Breast epithelium (tissue), 4 donors: ENCODE data around the gene SEC24B. TPM values are rescaled to one million over a fixed set of nuclear protein-coding genes. Genes with fewer than 3 reads are reported as not detected.

ENCODE experiments used
- DNase-seq, 2 donors: peaks; one replicate each; pipeline ENCODE4 v3.0.0-alpha.2; 2019; ENCODE audit warnings: low spot score in 2 of 2
- H3K27ac ChIP-seq, 2 donors: fragments of 200-600 bp; sonication (generic) in 1 of 2; one replicate each; pipeline ENCODE4 v1.5.1; 2016 to 2019; ENCODE audit warnings: mild to moderate bottlenecking in 1 of 2
- H3K27me3 ChIP-seq, 2 donors: fragments of 200-600 bp; sonication (generic) in 1 of 2; one replicate each; pipeline versions ENCODE4 v1.5.1 to v1.6.0; 2017 to 2019; ENCODE audit warnings: control low read depth in 1 of 2, mild to moderate bottlenecking in 1 of 2
- H3K36me3 ChIP-seq: fragments of 200-600 bp; one replicate; pipeline ENCODE4 v1.5.1; 2019
- H3K4me1 ChIP-seq, 2 donors: fragments of 200-600 bp; sonication (generic); one replicate each; pipeline ENCODE4 v1.5.1; 2016 to 2019; ENCODE audit warnings: control low read depth in 1 of 2
- H3K4me3 ChIP-seq, 3 donors: fragments of 200-600 bp; sonication (generic); 1 replicate in 2 of 3; 2 replicates in 1 of 3; pipeline ENCODE4 v1.5.1; 2016 to 2019; ENCODE audit warnings: mild to moderate bottlenecking in 3 of 3, moderate library complexity in 2 of 3
- H3K9me3 ChIP-seq, 2 donors: fragments of 200-600 bp; sonication (generic) in 1 of 2; one replicate each; pipeline ENCODE4 v1.5.1; 2016 to 2019; ENCODE audit warnings: control low read depth in 1 of 2
- POLR2A ChIP-seq: fragments of 450-650 bp; IDR thresholded peaks from one replicate; pipeline ENCODE4 v1.6.1; 2016; ENCODE audit warnings: antibody characterized with exemption, mild to moderate bottlenecking, moderate library complexity
- POLR2AphosphoS5 ChIP-seq, 3 donors: sonication (generic); formaldehyde crosslinking; IDR thresholded peaks; one replicate each; pipeline ENCODE4 v1.6.1; 2017; ENCODE audit warnings: antibody characterized with exemption in 3 of 3
- intact Hi-C: fragments of 100-400 bp; cut with DNase I; formaldehyde crosslinking; loops from one replicate; pipeline ENCODE4 v1.15.1; 2023; ENCODE audit warnings: low total_unique reads
- total RNA-seq, 3 donors: library from RNA; depleted of rRNA; stranded (reverse); fragments of >200 nt; gene quantifications; one replicate each; pipeline ENCODE4 v1.1.0, GENCODE V29; 2016
- TF ChIP-seq, protein P1 (sequence below), 3 donors: fragments of 450-650 bp; IDR thresholded peaks; one replicate each; pipeline ENCODE4 v1.5.1; 2016 to 2017; ENCODE audit warnings: antibody characterized with exemption in 3 of 3, mild to moderate bottlenecking in 3 of 3, moderate library complexity in 3 of 3

Gene SEC24B
- total RNA-seq, 3 donors from 2014 or later, result 39.2 to 51.2 (median 42.3) TPM

DNA sequence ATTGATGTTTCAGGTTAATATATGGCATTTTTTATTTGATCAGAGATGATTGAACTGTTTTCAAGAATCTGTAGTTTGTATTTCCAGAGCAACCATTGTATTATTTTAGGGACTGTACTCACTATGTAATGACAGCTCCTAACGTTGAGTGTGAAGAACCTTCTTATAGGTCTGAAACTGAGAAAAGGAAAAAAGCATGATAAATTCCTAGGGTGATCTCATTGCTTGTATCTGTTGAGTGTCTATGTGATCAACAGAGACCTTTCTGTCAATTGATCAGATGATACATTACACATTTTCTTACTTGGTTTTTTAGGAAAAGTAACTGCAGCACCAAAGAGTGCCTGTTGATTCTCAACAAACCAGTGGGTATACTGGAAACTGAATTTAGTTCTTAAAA is 40.2 kb downstream of the SEC24B start:
- H3K4me1 ChIP-seq, result no peaks in the 10 kb centered on the region
- no peak overlapping the region for H3K4me3 ChIP-seq
- H3K27me3 ChIP-seq, result no peaks in the 10 kb centered on the region
- TF ChIP-seq POLR2AphosphoS5 (IDR thresholded peaks at IDR 0.05) (no peak), POLR2A (no peak)
- TF ChIP-seq, protein P1, sequence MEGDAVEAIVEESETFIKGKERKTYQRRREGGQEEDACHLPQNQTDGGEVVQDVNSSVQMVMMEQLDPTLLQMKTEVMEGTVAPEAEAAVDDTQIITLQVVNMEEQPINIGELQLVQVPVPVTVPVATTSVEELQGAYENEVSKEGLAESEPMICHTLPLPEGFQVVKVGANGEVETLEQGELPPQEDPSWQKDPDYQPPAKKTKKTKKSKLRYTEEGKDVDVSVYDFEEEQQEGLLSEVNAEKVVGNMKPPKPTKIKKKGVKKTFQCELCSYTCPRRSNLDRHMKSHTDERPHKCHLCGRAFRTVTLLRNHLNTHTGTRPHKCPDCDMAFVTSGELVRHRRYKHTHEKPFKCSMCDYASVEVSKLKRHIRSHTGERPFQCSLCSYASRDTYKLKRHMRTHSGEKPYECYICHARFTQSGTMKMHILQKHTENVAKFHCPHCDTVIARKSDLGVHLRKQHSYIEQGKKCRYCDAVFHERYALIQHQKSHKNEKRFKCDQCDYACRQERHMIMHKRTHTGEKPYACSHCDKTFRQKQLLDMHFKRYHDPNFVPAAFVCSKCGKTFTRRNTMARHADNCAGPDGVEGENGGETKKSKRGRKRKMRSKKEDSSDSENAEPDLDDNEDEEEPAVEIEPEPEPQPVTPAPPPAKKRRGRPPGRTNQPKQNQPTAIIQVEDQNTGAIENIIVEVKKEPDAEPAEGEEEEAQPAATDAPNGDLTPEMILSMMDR (IDR thresholded peaks at IDR 0.05), result no peak
- no peak overlapping the region for H3K27ac ChIP-seq
- H3K36me3 ChIP-seq, result no peaks in the 10 kb centered on the region
- no peaks in the 10 kb centered on the region for H3K9me3 ChIP-seq
- DNase-seq, result no peak
- intact Hi-C loops, result no loop called here

DNA sequence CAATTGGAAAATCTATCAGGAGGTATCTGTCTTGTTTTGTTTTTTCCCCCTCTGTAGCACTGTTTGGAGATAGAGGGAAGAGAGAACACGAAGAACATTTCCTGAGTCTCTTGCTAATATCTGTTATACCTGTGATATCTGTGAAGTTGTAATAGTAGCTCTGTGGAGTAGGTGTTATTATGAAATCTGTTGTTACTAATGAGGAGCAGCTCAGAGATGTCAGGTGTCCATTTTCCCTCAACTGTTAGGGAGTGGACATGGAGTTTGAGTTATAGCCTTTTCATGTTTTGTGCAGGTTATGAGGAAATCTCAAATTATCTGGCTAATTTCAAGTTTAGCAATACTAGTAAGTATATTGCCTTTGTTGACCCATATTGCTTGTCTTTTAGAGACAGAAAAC is 52.4 kb downstream of the SEC24B start:
- H3K9me3 ChIP-seq, result no peaks in the 10 kb centered on the region
- intact Hi-C loops, result no loop called here

DNA sequence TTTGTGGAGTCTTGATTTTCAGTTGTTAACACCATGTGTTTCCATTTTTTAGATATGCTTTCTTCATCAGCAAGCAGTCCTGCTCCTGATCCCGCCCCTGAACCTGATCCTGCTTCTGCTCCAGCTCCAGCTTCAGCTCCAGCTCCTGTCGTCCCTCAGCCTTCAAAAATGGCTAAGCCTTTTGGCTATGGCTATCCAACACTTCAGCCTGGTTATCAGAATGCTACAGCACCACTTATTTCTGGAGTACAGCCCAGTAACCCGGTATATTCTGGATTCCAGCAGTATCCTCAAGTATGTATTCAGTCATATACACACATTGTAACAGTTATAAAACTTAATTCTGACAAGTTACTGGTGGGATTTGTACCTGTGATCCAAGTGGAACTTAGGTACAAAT is 60.9 kb downstream of the SEC24B start:
- no peak overlapping the region for H3K4me3 ChIP-seq
- no peaks in the 10 kb centered on the region for H3K27me3 ChIP-seq
- no peak for DNase-seq
- H3K36me3 ChIP-seq, result no peaks in the 10 kb centered on the region
- no peak for TF ChIP-seq POLR2AphosphoS5 (IDR thresholded peaks at IDR 0.05)
- no peak for TF ChIP-seq POLR2A
- TF ChIP-seq, protein P1 (IDR thresholded peaks at IDR 0.05), result no peak
- intact Hi-C loops, result no loop called here
- H3K27ac ChIP-seq, result no peak overlapping the region
- no peaks in the 10 kb centered on the region for H3K9me3 ChIP-seq
- no peaks in the 10 kb centered on the region for H3K4me1 ChIP-seq

More for the DNA sequence above, 52.4 kb downstream of the SEC24B start:
- TF ChIP-seq POLR2A (no peak), POLR2AphosphoS5 (IDR thresholded peaks at IDR 0.05) (no peak)
- TF ChIP-seq, protein P1 (IDR thresholded peaks at IDR 0.05), result no peak
- no peak for DNase-seq
- Histone ChIP-seq H3K36me3 (peaks cover 4% of the 10 kb centered on the region), H3K4me3 (no peak overlapping the region), H3K27me3 (no peaks in the 10 kb centered on the region), H3K4me1 (no peaks in the 10 kb centered on the region), H3K27ac (no peak overlapping the region)

DNA sequence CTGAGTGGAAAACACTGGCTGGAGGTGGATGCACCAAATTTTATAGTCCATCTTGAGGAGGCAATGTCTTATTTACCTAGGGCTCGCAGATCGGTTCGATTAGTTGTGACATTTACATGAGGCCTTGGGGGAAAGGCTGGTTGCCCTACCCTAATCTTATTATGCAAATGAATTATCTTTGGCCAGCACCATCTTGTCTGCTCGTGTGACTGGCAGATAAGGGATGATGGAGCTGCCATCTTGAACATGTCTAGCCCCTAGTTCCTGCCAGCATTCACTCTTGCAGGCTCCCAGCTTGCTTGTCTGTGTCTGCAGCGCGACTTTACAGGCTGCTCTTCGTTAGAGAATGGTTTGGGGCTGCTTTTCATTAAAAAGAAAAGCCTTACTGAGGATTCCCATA is 61.9 kb downstream of the SEC24B start:
- no peak overlapping the region for H3K27ac ChIP-seq
- H3K9me3 ChIP-seq, result no peaks in the 10 kb centered on the region
- H3K4me3 ChIP-seq, result no peak overlapping the region
- TF ChIP-seq POLR2AphosphoS5 (IDR thresholded peaks at IDR 0.05) (no peak), POLR2A (no peak)
- TF ChIP-seq, protein P1 (IDR thresholded peaks at IDR 0.05), result no peak
- H3K4me1 ChIP-seq, result no peaks in the 10 kb centered on the region
- no peaks in the 10 kb centered on the region for H3K36me3 ChIP-seq
- intact Hi-C loops, result no loop called here
- no peaks in the 10 kb centered on the region for H3K27me3 ChIP-seq
- no peak for DNase-seq

DNA sequence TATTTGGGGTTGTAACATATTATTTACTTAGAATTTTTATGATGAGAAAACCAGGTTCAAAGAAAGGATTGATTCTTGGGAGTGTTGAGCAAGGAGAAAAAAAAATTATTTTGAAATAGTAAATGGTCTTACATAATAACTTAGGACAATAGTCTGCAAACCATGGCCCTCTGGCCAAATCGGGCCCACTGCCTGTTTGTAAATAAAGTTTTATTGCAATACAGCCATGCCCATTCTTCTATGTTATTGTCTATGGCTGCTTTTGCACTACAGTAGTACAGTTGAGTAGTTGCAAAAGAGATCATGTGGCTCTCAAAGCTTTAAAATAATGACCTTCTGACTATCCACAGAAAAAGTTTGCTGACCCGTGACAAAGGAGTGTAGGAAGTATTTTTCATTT is 63.3 kb downstream of the SEC24B start:
- TF ChIP-seq, protein P1 (IDR thresholded peaks at IDR 0.05), result no peak
- TF ChIP-seq POLR2A (no peak), POLR2AphosphoS5 (IDR thresholded peaks at IDR 0.05) (no peak)
- intact Hi-C loops, result no loop called here

More for the DNA sequence above, 63.3 kb downstream of the SEC24B start:
- H3K4me1 ChIP-seq, result no peaks in the 10 kb centered on the region
- H3K4me3 ChIP-seq, result no peak overlapping the region
- H3K36me3 ChIP-seq, result no peaks in the 10 kb centered on the region
- no peak overlapping the region for H3K27ac ChIP-seq
- H3K9me3 ChIP-seq, result no peaks in the 10 kb centered on the region
- no peaks in the 10 kb centered on the region for H3K27me3 ChIP-seq
- no peak for DNase-seq
